ENCODE data around the gene SMOC2.

- no peak for TF ChIP-seq RAD21 (conservative IDR thresholded peaks at IDR 0.05)
- TF ChIP-seq CTCF (IDR thresholded peaks at IDR 0.05; ENCODE audit: poor library complexity, severe bottlenecking), result peak; percentile 21
Observed at GRCh38 chr6:168451805-168452517, 11.0 kb downstream of the SMOC2 start.
